Activated CD4-positive, CD25-positive, alpha-beta regulatory T cell (primary cell): ENCODE data around the gene KIF24.
"Not testable (repeated sequence)": the region's sequence is repeated elsewhere in the genome, so short reads cannot be mapped to it uniquely, and the experiment has no call there.

Source experiments
- DNase-seq, 4 experiments: peaks; one replicate each; lab custom pipeline; 2025; lab: John Stamatoyannopoulos, UW

Gene KIF24

DNA sequence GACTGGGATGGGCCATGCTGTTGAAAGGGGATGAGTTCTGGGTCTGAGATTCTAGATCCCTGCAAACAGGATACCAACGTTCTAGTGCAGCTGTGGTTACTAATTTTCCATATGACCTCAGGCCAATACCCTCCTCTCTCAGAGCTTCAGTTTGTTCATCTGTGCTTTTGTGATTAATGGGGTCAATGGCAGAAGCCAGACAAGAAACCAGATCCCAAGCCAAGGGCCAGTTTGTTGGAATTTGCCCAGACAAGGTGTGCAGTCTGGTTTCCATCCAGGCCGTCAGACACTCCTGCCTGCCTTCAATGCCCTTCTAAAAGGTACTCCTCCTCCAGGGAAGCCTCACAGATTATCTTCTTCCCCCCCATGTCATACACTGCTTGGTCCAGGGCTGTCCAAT, 36.2 kb upstream of the KIF24 start:
- no peak for DNase-seq

DNA sequence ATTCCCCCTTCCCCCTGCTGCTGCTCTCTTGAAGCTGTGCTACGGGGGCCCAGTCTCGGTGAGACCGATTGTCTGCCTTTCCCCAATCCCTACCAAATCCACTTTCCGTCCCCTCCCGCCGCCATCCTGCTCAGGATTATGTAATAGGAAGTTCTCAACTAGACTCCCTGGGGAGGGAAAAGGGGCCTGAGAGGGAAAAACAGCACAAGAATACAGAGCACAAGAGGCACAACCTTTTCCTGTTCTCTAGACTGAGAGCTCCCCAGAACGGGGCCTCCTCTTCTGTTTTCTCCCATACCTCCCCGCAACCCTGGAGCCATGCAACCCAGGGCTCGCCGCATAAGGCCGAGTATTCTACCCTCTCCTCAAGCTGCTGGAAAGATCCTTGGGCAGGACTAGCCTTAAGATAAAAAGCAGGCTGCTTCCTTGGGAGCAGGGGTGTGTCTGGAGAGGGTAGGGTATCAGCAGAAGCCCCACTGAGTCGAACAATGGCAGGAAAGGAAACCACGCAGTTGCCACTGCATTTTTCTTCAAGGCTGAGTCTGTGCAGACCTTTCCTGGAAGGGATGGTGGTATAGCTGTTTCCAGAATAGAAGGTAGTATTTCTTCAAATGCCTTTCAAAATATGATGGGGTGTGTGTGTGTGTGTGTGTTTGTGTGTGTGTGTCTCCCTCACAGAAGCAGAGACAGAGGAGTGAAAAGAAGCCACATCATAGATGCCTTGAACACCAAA, 34.7 kb upstream of the KIF24 start:
- no peak for DNase-seq

DNA sequence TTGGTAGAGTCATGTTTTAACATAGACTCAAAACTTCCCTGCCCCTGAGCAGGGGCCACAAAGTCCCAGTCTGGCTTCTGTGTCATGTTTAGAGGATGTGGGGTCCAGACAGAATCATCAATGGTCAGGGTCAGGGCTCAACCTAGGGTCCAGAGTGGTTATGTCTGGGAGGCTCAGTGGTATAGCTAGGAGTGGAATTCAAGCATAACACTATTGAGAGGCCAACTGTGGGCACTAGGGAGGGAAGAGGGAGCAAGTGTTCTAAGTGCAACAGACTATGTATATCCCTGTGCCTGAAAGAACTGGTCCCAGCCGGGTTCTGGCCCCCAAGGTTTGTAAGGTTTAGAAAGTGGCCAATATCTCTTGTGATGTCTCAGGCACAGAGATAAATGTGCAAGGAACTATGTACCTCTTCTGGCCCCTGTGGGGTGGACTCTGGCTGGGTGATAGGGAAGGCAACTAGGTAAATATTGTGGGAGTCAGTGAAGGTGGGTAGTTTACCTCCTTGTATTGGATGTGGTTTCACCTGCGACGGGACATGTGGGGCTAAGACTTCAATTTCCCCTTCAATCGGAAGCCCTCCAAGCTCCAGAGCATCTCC, 33.6 kb upstream of the KIF24 start:
- DNase-seq, result no peak

DNA sequence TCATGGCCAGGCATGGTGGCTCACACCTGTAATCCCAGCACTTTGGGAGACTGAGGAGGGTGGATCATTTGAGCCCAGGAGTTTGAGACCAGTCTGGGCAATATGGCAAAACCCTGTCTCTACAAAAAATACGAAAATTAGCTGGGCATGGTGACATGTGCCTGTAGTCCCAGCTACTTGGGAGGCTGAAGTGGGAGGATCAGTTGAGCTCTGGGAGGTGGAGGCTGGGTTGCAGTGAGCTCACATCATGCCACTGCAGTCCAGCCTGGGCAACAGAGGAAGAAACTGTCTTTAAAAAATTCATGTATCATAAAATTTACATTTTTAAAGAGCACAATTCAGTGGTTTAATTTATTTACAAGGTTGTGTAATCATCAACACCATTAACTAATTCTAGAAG, 23.9 kb upstream of the KIF24 start:
- not testable (repeated sequence) for DNase-seq

DNA sequence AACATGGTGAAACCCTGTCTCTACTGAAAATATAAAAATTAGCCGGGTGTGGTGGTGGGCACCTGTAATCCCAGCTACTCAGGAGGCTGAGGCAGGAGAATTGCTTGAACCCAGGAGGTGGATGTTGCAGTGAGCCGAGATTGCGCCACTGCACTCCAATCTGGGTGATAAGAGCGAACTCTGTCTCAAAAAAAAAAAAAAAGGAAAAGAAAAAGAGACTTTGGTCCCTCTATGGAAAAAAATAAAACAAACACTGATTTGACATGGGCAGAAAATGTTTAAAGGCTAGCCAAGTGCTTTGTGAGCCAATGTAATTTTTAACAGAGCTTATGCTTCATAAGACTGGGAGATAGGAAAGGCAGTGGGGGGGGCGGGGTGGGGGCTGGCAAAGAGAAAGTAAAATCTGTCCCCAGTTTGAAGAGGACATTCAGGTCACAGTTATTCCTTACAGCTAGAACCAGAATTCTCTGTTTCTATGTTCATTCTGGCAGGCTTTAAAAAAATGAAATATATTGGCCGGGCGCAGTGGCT, 23.1 kb upstream of the KIF24 start:
- not testable (repeated sequence) for DNase-seq

DNA sequence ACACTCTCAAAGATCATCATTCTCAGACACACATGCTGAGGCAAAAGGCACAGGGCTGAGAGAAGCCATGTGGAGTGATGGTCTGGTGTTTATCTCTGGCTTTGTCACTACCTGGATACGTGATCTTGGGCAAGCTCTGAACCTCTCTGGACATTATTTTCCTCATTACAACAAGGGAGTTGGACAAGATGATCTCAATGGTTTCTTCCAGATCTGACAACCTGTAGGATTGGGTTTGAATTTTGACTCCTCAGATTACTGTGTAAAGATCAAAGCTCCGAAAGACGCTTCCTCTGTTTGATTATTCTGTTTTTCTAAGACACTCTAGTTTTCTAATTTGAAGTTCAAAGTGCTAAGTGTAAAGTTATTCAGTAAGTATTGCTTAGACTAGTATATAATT, 20.3 kb upstream of the KIF24 start:
- DNase-seq, result no peak

DNA sequence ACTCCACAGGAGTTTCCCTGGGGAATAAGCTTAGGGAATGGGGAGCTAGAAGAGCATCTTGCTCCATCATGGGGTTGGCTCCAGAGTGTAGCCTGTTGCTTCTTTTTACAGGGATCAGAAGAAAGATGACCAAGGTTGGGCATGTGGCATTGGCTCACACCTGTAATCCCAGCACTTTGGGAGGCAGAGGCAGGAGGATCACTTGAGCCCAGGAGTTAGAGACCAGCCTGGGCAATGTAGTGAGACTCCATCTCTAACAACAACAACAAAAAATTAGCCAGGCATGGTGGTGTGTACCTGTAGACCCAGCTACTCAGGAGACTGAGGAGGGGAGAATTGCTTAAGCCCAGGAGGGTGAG, 18.7 kb upstream of the KIF24 start:
- DNase-seq, result no peak

DNA sequence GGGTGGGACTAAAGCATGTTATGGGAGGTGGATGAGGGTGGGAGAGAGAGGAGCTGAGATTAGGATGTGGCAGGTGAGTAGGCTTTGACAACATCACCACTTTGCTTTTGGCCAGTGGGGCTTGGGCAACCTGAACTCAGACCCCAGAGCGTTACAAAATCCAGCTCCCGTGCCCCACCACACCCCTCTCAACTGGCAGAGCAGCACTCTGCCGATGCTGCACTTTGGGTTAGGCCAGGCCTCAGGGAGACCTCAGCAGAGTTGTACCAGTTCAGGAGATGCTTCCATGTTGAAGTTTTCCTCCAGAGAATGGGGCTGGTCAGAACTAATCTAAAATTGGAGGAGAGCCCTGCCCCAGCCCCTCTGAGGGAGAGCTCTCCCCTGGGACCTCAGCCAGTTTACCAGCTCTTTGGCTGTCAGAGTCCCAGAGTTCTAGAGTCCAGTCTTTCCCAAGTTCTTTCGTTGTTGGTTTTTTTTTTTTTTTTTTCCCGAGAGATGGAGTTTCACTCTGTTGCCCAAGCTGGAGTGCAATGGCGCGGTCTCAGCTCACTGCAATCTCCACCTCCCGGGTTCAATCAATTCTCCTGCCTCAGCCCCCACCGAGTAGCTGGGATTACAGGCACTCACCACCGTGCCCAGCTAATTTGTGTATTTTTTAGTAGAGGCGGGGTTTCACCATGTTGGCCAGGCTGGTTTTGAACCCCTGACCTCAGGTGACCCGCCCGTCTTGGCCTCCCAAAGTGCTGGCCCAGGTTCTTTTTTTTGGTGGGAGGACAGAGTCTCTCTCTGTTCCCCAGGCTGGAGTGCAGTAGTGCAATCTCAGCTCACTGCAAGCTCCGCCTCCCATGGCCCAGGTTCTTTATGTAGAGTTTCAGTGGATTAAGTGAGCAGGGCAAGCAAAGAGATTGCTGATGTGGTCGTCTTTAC, 18.1 kb upstream of the KIF24 start:
- no peak for DNase-seq

DNA sequence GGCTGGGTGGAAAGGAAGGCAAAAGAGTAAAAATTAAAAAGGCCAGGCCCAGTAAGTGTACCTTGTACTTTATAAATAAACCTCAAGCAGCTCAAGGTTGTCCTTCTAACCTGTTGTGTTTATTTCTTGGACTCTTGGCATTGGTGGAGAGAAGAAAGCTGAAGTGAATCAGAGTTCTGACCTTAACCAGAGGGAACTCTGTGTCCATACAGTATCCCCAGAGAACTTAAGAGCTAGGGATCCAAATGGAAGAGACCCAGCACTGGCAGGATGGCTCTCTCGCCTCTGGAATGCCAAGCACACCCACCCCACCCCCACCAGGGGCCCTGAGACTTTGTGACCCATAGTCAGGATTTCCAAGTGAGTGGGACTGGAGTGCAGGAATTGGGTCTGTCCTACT, 14.5 kb upstream of the KIF24 start:
- DNase-seq, result no peak

DNA sequence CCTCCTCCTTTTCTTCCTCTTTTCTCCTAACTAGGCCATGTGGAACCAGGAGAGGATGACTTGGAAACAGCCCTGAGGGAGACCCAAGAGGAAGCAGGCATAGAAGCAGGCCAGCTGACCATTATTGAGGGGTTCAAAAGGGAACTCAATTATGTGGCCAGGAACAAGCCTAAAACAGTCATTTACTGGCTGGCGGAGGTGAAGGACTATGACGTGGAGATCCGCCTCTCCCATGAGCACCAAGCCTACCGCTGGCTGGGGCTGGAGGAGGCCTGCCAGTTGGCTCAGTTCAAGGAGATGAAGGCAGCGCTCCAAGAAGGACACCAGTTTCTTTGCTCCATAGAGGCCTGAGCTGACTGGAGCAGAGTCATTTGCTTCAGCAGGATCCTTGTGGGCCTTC, 14.0 kb upstream of the KIF24 start:
- no peak for DNase-seq

DNA sequence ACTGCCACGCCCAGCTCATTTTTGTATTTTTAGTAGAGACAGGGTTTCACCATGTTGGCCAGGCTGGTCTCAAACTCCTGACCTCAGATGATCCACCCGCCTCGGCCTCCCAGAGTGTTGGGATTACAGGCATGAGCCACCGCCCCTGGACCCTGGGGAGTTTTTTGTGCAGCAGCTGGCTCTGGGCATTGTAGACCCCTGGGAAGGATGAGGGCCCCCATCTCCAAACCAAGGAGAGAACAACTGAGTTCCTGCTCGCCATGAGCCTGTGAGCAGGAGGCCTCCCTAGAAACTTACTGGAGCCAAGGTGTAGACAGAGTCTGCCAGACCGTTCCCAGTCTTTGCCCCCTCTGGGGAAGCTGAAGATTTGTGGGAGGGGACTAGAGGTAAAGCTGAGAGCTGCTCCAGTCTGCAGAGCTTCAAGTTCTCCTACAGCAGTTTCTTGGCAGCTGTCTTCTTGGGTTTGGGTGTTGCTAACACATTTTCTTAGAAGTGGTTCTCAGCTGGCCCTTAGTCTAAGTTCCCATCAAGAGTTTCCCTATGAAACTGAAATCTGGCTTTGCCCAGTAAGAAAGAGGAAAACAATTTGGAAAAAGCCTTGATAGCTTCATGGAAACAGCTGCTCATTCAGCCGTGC, 12.7 kb upstream of the KIF24 start:
- no peak for DNase-seq

DNA sequence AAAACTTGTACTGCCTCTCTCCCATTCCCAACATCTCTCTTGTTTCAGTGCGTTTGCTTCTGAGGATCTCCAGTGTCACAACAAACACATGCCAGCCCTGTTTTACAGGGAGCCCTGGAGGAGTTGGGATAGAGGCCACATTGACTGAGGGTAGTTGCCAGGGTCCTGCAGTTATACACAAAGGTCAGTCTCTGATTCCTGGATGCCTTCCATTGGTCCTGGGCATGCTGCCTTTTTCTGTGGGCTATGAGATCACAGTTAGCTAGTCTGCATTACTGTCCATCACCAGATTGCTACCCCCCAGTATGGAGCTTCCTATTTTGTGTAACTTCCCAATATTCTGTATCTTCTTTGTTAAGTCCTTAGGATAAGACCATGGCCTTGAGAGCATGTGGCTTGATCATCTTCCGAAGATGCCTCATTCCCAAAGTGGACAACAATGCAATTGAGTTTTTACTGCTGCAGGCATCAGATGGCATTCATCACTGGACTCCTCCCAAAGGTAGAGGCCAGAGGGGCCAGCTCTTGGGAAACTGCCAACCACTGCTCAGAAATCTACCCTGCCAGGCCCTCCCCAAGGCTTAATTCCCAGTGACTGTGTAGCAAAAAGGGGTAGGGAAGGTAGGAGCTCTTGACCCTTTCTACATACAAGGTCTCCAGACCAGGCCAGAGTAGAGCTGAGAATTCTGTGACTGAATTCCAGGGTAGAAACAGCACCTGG, 9.8 kb upstream of the KIF24 start:
- no peak for DNase-seq

DNA sequence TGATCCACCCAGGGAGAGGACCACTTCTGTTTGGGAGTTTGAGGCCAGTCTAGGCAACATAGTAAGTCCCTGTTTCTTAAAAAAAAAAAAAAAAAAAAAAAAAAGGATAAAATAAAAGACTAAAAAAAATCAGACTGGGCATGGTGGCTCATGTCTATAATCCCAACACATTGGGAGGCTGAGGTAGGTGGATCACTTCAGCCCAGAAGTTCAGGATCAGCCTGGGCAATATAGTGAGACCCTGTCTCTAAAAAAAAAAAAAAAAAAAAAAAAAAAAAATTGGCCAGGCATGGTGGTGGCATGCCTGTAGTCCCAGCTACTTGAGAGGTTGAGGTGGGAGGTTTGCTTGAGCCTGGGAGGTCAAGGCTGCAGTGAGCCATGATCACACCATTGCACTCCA, 9.0 kb upstream of the KIF24 start:
- DNase-seq, result not testable (repeated sequence)

DNA sequence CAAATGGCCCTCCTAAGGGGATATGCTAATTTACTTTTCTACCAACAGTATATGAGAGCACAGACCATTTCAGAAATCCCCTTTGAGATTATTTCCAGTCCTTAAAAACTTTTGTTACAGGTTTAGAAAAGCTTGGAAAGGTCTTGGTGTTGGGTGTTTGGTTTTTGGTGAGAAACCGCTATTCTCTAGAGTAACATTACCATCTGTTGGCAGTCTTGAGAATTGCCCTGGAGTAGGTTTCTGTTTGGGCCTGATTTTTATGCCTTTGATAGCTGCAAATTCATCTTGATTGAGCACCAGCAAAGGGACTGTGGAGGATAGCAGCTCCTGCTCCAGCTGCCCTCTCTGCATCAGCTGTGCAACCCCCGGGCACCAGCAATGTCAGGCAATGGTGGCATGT, 8.3 kb upstream of the KIF24 start:
- no peak for DNase-seq

DNA sequence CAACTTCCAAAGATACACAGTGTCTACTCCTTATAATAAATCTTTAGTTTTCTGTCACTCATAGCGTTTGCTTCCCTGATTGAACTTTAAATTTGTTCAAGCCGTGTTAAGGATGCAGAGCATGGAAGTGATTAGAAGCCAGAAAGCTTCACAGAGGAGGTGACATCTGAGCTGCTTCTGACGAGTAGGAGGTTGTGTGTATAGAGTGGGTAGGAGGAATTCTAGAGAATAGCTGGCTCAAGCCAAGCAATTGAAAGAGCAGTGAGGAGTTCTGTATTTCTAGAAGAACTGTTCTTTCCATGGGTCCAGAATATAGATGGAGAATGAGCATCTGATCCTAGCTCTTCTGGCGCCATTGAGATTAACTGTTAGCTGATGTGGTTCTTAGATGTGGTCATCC, 6.3 kb upstream of the KIF24 start:
- DNase-seq, result no peak

DNA sequence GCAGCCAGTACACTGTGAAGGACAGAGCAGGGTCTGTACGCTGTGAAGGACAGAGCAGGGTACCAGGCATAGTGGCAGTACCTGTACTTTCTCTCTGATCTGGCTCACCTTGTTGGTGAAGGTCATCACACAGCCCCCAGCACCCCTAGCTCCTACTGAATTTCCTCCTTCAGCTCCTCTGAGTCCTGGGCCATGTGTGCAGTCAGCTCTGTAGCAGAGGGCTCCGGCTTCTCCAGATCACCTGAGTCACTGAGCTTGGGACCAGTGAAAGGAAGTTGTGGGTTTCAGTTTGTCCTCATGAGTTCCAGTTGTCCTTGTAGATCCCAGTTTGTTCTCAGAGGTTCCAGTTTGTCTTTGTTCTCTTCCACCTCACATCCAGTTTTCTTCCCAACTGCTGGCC, 5.8 kb upstream of the KIF24 start:
- no peak for DNase-seq

DNA sequence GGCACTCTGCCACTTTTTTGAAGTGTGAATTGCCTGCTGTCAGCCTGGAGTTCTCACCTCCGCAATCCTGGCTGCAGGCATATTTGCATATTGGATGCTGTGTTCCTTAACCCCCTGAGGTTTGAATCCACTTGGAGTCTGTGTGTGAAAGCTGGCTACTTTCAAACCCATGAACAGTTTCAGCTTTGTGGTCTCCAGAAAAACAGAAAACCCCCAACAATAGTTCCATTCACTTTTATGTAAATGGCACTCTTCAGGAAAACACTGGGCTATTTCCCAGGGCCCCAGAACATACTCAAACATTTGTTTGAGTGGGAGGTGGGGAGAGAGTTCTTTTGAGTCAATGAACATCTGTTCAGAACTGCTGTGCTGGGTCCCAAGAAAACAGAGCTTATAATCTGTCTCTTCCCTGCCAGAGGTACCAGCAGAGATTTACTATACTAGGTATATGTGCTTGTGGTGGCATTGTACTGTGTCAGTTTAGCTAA, 5.3 kb upstream of the KIF24 start:
- no peak for DNase-seq

DNA sequence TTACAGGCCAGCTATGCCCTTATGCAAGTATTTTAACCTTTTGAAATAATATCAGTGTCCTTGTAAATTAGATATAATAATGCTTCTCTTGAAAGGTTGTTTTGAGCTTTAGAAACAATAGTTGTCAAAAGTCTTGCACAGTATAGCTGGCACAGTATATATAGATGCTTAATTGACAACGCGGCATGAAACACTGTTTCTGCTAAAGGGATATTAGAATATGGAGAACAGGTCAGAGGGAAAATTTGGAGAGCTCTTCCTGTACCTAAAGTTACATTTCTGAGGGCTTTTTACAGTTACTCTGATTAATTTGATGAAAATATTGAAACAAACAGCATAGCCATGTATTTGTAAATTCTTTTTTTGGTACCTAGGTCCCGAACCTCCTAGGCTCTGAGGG, 4.8 kb upstream of the KIF24 start:
- no peak for DNase-seq

DNA sequence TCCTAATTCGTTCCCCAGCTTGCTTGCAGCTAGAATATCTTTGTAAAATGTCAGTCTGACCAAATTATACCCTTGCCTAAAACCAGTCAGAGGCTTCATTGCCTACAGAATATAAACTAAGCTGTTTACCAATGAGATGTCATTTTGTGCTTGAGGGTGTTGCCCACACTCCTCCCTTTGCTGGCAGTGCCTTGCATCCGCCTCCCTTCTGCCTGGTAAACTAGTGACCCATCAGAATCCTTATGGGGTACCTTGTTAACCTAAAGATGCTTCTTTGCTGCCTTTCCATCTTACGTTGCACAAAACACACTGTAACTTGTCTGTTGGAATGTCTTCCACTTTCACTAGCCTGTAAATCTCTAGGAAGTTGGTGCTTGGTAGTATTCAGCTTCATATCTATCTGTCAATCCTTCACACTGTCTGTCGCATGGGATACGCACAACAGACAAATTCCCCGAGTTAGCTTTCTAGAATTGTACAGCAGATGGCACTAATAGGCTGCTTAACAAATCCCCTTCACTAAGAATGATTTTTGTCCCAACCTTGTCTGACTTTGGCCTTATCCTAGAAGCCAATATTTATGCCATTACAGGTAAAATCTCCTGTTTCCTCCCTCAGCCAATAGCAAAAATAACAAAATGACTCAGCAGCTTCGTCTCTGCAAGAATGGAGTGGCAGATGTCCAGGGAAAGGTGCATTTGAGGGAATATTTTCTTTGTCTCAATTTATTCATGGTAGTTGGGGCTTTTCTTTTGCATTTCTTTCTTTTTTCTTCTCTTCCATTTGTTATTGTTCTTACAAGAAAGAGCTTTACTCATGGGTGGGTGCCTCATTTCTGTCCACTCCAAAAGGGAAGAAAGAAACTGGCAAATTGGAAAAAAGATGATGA, 3.3 kb upstream of the KIF24 start:
- DNase-seq, result no peak

DNA sequence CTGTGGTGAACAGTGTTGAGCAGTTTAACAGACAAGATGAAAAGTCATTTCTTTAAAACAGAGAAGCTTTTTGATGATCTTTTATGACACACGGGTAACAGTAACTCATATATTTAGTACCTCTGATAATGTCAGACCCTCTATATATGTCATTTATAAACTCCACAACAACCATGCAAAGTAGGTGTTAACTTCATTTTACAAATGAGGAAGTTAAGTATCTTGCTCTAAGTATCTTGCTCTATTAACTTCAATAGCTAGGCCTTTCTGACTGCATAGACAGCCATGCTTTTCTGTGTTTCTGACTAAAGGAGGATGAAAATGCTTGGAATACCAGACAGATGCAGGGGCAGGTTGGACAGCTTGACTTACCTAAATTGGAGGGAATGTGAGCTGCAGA, 2.1 kb upstream of the KIF24 start:
- DNase-seq, result no peak
